ENCODE data around the gene UNC13D. TPM values are rescaled to one million over a fixed set of nuclear protein-coding genes. Genes with fewer than 3 reads are reported as not detected.
"Not testable (repeated sequence)": the region's sequence is repeated elsewhere in the genome, so short reads cannot be mapped to it uniquely, and the experiment has no call there.

UNC13D gene
- total RNA-seq, 1 experiment from 2014 or later, result 7.2 TPM

- H3K27me3 ChIP-seq (ENCODE audit: control insufficient read depth, insufficient read depth, low read length); H3K36me3 ChIP-seq (replicated peaks; ENCODE audit: control insufficient read depth, insufficient read depth, low read length); H3K4me3 ChIP-seq (ENCODE audit: insufficient read depth, low read depth, low read length): not testable (repeated sequence)
- DNase-seq, result peak; percentile 40
These were observed 21.4 kb upstream of the UNC13D start for GRCh38 chr17:75865404-75866188.

- DNase-seq; H3K4me3 ChIP-seq (ENCODE audit: insufficient read depth, low read depth, low read length); H3K36me3 ChIP-seq (replicated peaks; ENCODE audit: control insufficient read depth, insufficient read depth, low read length); H3K27me3 ChIP-seq (ENCODE audit: control insufficient read depth, insufficient read depth, low read length): not testable (repeated sequence)
These were observed 20.7 kb upstream of the UNC13D start for GRCh38 chr17:75864887-75865286.

- DNase-seq, result peak; percentile 87
- Histone ChIP-seq H3K36me3 (replicated peaks; ENCODE audit: control insufficient read depth, insufficient read depth, low read length) (no peaks in the 10 kb centered on the region), H3K4me3 (ENCODE audit: insufficient read depth, low read depth, low read length) (no peak overlapping the region), H3K27me3 (ENCODE audit: control insufficient read depth, insufficient read depth, low read length) (no peaks in the 10 kb centered on the region)
These were observed 20.3 kb upstream of the UNC13D start for GRCh38 chr17:75864448-75864871.

- Histone ChIP-seq H3K36me3 (replicated peaks; ENCODE audit: control insufficient read depth, insufficient read depth, low read length) (no peaks in the 10 kb centered on the region), H3K4me3 (ENCODE audit: insufficient read depth, low read depth, low read length) (no peak overlapping the region), H3K27me3 (ENCODE audit: control insufficient read depth, insufficient read depth, low read length) (no peaks in the 10 kb centered on the region)
- peak; percentile 25 for DNase-seq
These were observed 17.7 kb upstream of the UNC13D start for GRCh38 chr17:75861927-75862317.

- H3K36me3 ChIP-seq (replicated peaks; ENCODE audit: control insufficient read depth, insufficient read depth, low read length); H3K4me3 ChIP-seq (ENCODE audit: insufficient read depth, low read depth, low read length); DNase-seq: not testable (repeated sequence)
These were observed 15.2 kb upstream of the UNC13D start for GRCh38 chr17:75859358-75859757.

GRCh38 chr17:75856062-75856756, 12.0 kb upstream of the UNC13D start:
- Histone ChIP-seq H3K27me3 (ENCODE audit: control insufficient read depth, insufficient read depth, low read length) (no peaks in the 10 kb centered on the region), H3K36me3 (replicated peaks; ENCODE audit: control insufficient read depth, insufficient read depth, low read length) (peaks cover 4% of the 10 kb centered on the region), H3K4me3 (ENCODE audit: insufficient read depth, low read depth, low read length) (peak overlapping the region; percentile 93)
- no peak for DNase-seq

More at GRCh38 chr17:75859358-75859757, 15.2 kb upstream of the UNC13D start:
- not testable (repeated sequence) for H3K27me3 ChIP-seq (ENCODE audit: control insufficient read depth, insufficient read depth, low read length)

- peaks cover 9% of the 10 kb centered on the region for H3K36me3 ChIP-seq (replicated peaks; ENCODE audit: control insufficient read depth, insufficient read depth, low read length)
- peak within 1 kb of the TSS; percentile 93 for H3K4me3 ChIP-seq (ENCODE audit: insufficient read depth, low read depth, low read length)
- H3K27me3 ChIP-seq (ENCODE audit: control insufficient read depth, insufficient read depth, low read length), result no peaks in the 10 kb centered on the region
- peak; percentile 97 for DNase-seq
These were observed 11.3 kb upstream of the UNC13D start, which contains the start of gene WBP2 for GRCh38 chr17:75855310-75856061. Gene WBP2, minus strand, starts transcription at chr17:75855335. Its CDS starts 38 bp downstream, at chr17:75855297.

- peak; percentile 89 for DNase-seq
- Histone ChIP-seq H3K27me3 (ENCODE audit: control insufficient read depth, insufficient read depth, low read length) (no peaks in the 10 kb centered on the region), H3K36me3 (replicated peaks; ENCODE audit: control insufficient read depth, insufficient read depth, low read length) (peaks cover 10% of the 10 kb centered on the region), H3K4me3 (ENCODE audit: insufficient read depth, low read depth, low read length) (peak overlapping the region; percentile 47)
These were observed 10.7 kb upstream of the UNC13D start for GRCh38 chr17:75854881-75855309.

GRCh38 chr17:75854101-75854748, 10.0 kb upstream of the UNC13D start:
- DNase-seq, result no peak
- no peaks in the 10 kb centered on the region for H3K27me3 ChIP-seq (ENCODE audit: control insufficient read depth, insufficient read depth, low read length)
- peaks cover 14% of the 10 kb centered on the region for H3K36me3 ChIP-seq (replicated peaks; ENCODE audit: control insufficient read depth, insufficient read depth, low read length)
- peak overlapping the region; percentile 47 for H3K4me3 ChIP-seq (ENCODE audit: insufficient read depth, low read depth, low read length)

GRCh38 chr17:75853433-75853832, 9.2 kb upstream of the UNC13D start:
- no peak for DNase-seq
- H3K4me3 ChIP-seq (ENCODE audit: insufficient read depth, low read depth, low read length), result no peak overlapping the region
- H3K36me3 ChIP-seq (replicated peaks; ENCODE audit: control insufficient read depth, insufficient read depth, low read length), result peaks cover 17% of the 10 kb centered on the region
- no peaks in the 10 kb centered on the region for H3K27me3 ChIP-seq (ENCODE audit: control insufficient read depth, insufficient read depth, low read length)

- peaks cover 31% of the 10 kb centered on the region for H3K36me3 ChIP-seq (replicated peaks; ENCODE audit: control insufficient read depth, insufficient read depth, low read length)
- not testable (repeated sequence) for H3K27me3 ChIP-seq (ENCODE audit: control insufficient read depth, insufficient read depth, low read length); H3K4me3 ChIP-seq (ENCODE audit: insufficient read depth, low read depth, low read length); DNase-seq
These were observed 7.4 kb upstream of the UNC13D start for GRCh38 chr17:75851693-75851991.

GRCh38 chr17:75850928-75851692, 6.9 kb upstream of the UNC13D start:
- Histone ChIP-seq H3K4me3 (ENCODE audit: insufficient read depth, low read depth, low read length) (no peak overlapping the region), H3K27me3 (ENCODE audit: control insufficient read depth, insufficient read depth, low read length) (no peaks in the 10 kb centered on the region), H3K36me3 (replicated peaks; ENCODE audit: control insufficient read depth, insufficient read depth, low read length) (peaks cover 31% of the 10 kb centered on the region)
- no peak for DNase-seq

GRCh38 chr17:75849724-75850123, 5.5 kb upstream of the UNC13D start:
- H3K27me3 ChIP-seq (ENCODE audit: control insufficient read depth, insufficient read depth, low read length), result no peaks in the 10 kb centered on the region
- H3K4me3 ChIP-seq (ENCODE audit: insufficient read depth, low read depth, low read length), result no peak overlapping the region
- DNase-seq, result no peak
- H3K36me3 ChIP-seq (replicated peaks; ENCODE audit: control insufficient read depth, insufficient read depth, low read length), result peaks cover 31% of the 10 kb centered on the region

GRCh38 chr17:75849279-75849646, 5.1 kb upstream of the UNC13D start:
- no peak for DNase-seq
- Histone ChIP-seq H3K27me3 (ENCODE audit: control insufficient read depth, insufficient read depth, low read length) (no peaks in the 10 kb centered on the region), H3K4me3 (ENCODE audit: insufficient read depth, low read depth, low read length) (no peak overlapping the region), H3K36me3 (replicated peaks; ENCODE audit: control insufficient read depth, insufficient read depth, low read length) (peaks cover 31% of the 10 kb centered on the region)
